H1 (cell line): Measurements from ENCODE around the gene EXTL1. TPM values are rescaled to one million over a fixed set of nuclear protein-coding genes. Genes with fewer than 3 reads are reported as not detected.

Experiments
- CTCF ChIA-PET: fragments of 300-600 bp; sonication (Branson Sonifier 250); formaldehyde crosslinking; loops from one replicate; lab custom pipeline; 2021; ENCODE audit not compliant: partially characterized antibody; lab: Charles Lee
- POLR2A ChIA-PET: fragments of 300-600 bp; sonication (Branson Sonifier 250); formaldehyde crosslinking; loops from one replicate; lab custom pipeline; 2021; ENCODE audit warnings: inconsistent platforms; ENCODE audit not compliant: partially characterized antibody; lab: Charles Lee
- DNase-seq, 2 experiments: peaks; one replicate each; pipeline versions ENCODE4 v3.0.0 to v3.0.0-alpha.2; 2010 to 2022; ENCODE audit warnings: low spot score in 2 of 2, low read depth in 1 of 2, mixed read lengths in 1 of 2
- FAIRE-seq: peaks from 2 replicates; lab custom pipeline; 2011; peaks lifted over from hg19 to GRCh38; lab: Jason Lieb, UNC
- H2AFZ ChIP-seq: 2 replicates; pipeline ENCODE4 v1.8.1; 2012; ENCODE audit warnings: low read length, inconsistent platforms
- H2AK5ac ChIP-seq: 2 replicates; pipeline ENCODE4 v1.6.1; 2013; ENCODE audit warnings: low read depth, low read length
- H2BK120ac ChIP-seq: replicated peaks from 2 replicates; pipeline ENCODE3; 2013; ENCODE audit warnings: low read depth, low read length, inconsistent platforms
- H2BK12ac ChIP-seq: 2 replicates; pipeline ENCODE4 v1.6.1; 2013; ENCODE audit warnings: low read depth, low read length
- H2BK15ac ChIP-seq: 2 replicates; pipeline ENCODE4 v1.6.1; 2013; ENCODE audit warnings: low read length
- H2BK20ac ChIP-seq: 2 replicates; pipeline ENCODE4 v1.6.1; 2013; ENCODE audit warnings: low read length
- H2BK5ac ChIP-seq: 2 replicates; pipeline ENCODE4 v1.6.1; 2013; ENCODE audit warnings: low read depth, low read length
- H3K14ac ChIP-seq: 2 replicates; pipeline ENCODE4 v1.6.1; 2013; ENCODE audit warnings: inconsistent platforms; ENCODE audit not compliant: insufficient read length
- H3K18ac ChIP-seq: 2 replicates; pipeline ENCODE4 v1.6.1; 2013; ENCODE audit warnings: low read length; ENCODE audit errors: extremely low read depth
- H3K23ac ChIP-seq: 2 replicates; pipeline ENCODE4 v1.6.1; 2013; ENCODE audit warnings: inconsistent platforms; ENCODE audit not compliant: insufficient read length
- H3K23me2 ChIP-seq: 2 replicates; pipeline ENCODE4 v1.6.1; 2013; ENCODE audit warnings: low read depth, low read length
- H3K27ac ChIP-seq: 2 replicates; pipeline ENCODE4 v1.6.1; 2011; ENCODE audit warnings: low read depth, low read length, inconsistent platforms
- H3K27me3 ChIP-seq, 4 experiments: replicated peaks in 1 of 4; 1 replicate in 1 of 4; 2 replicates in 3 of 4; pipeline versions ENCODE4 v1.6.1 to v1.8.1; 2011 to 2013; ENCODE audit warnings: low read length in 3 of 4, mild to moderate bottlenecking in 3 of 4, inconsistent platforms in 2 of 4, mixed read lengths in 2 of 4, moderate library complexity in 1 of 4; ENCODE audit not compliant: control insufficient read depth in 3 of 4, insufficient read depth in 3 of 4; ENCODE audit errors: extremely low read depth in 1 of 4
- H3K36me3 ChIP-seq, 4 experiments: 2 replicates each; pipeline versions ENCODE4 v1.6.1 to v1.8.1; 2011 to 2013; ENCODE audit warnings: mild to moderate bottlenecking in 4 of 4, low read length in 3 of 4, moderate library complexity in 2 of 4, control low read depth in 1 of 4, inconsistent platforms in 1 of 4; ENCODE audit not compliant: insufficient read depth in 4 of 4, control insufficient read depth in 2 of 4
- H3K4ac ChIP-seq: replicated peaks from 2 replicates; pipeline ENCODE3; 2013; ENCODE audit warnings: low read length, low read depth, mixed read lengths, inconsistent platforms; ENCODE audit not compliant: insufficient read length
- H3K4me1 ChIP-seq, 4 experiments: replicated peaks in 1 of 4; 1 replicate in 1 of 4; 2 replicates in 3 of 4; pipeline versions ENCODE4 v1.6.1 to v1.8.1; 2011 to 2013; ENCODE audit warnings: low read length in 3 of 4, inconsistent platforms in 2 of 4, mixed read lengths in 1 of 4; ENCODE audit not compliant: insufficient read depth in 4 of 4, control insufficient read depth in 3 of 4
- H3K4me2 ChIP-seq, 2 experiments: 2 replicates each; pipeline versions ENCODE4 v1.6.1 to v1.8.1; 2011 to 2013; ENCODE audit warnings: low read depth in 2 of 2, low read length in 2 of 2, control low read depth in 1 of 2, inconsistent platforms in 1 of 2, mild to moderate bottlenecking in 1 of 2; ENCODE audit not compliant: insufficient read depth in 1 of 2
- H3K4me3 ChIP-seq, 4 experiments: fragments of 200-600, 300-600 bp in 1 of 4; sonication (generic), shearing (Covaris generic), sonication (Bioruptor Twin) in 1 of 4; 2 replicates each; pipeline versions ENCODE4 v1.5.1 to v1.8.1; 2011 to 2016; ENCODE audit warnings: low read length in 4 of 4, low read depth in 3 of 4, control low read depth in 2 of 4, inconsistent platforms in 2 of 4, mild to moderate bottlenecking in 2 of 4, mixed read lengths in 1 of 4, moderate library complexity in 1 of 4; ENCODE audit not compliant: insufficient read depth in 2 of 4; ENCODE audit errors: extremely low read depth in 1 of 4
- H3K56ac ChIP-seq: replicated peaks from 2 replicates; pipeline ENCODE3; 2013; ENCODE audit warnings: low read depth, mild to moderate bottlenecking, mixed read lengths, low read length, inconsistent platforms; ENCODE audit not compliant: insufficient read length
- H3K79me1 ChIP-seq: 2 replicates; pipeline ENCODE4 v1.6.1; 2013; ENCODE audit warnings: low read depth, low read length, control low read depth
- H3K79me2 ChIP-seq, 2 experiments: 2 replicates each; pipeline versions ENCODE4 v1.6.1 to v1.8.1; 2012 to 2013; ENCODE audit warnings: low read length in 2 of 2, mild to moderate bottlenecking in 2 of 2, inconsistent platforms in 1 of 2; ENCODE audit not compliant: insufficient read depth in 2 of 2, control insufficient read depth in 1 of 2
- H3K9ac ChIP-seq, 4 experiments: replicated peaks in 1 of 4; 1 replicate in 1 of 4; 2 replicates in 3 of 4; pipeline versions ENCODE4 v1.6.1 to v1.8.1; 2011 to 2013; ENCODE audit warnings: low read depth in 3 of 4, low read length in 3 of 4, control low read depth in 2 of 4, mild to moderate bottlenecking in 2 of 4, moderate library complexity in 2 of 4, inconsistent platforms in 1 of 4; ENCODE audit errors: extremely low read depth in 1 of 4
- H3K9me3 ChIP-seq, 2 experiments: 2 replicates each; pipeline versions ENCODE4 v1.6.1 to v1.8.1; 2012 to 2013; ENCODE audit warnings: mild to moderate bottlenecking in 2 of 2, moderate library complexity in 2 of 2, control low read depth in 1 of 2, inconsistent platforms in 1 of 2, low read depth in 1 of 2, low read length in 1 of 2, mixed read lengths in 1 of 2; ENCODE audit not compliant: insufficient read depth in 2 of 2
- H4K20me1 ChIP-seq, 2 experiments: replicated peaks in 1 of 2; 2 replicates each; pipeline versions ENCODE3 to v1.8.1; 2011 to 2013; ENCODE audit warnings: inconsistent platforms in 2 of 2, low read length in 2 of 2, mild to moderate bottlenecking in 1 of 2; ENCODE audit not compliant: insufficient read depth in 2 of 2, control insufficient read depth in 1 of 2
- H4K5ac ChIP-seq: 2 replicates; pipeline ENCODE4 v1.6.1; 2013; ENCODE audit warnings: low read length, low read depth, mixed read lengths, inconsistent platforms; ENCODE audit not compliant: insufficient read length
- H4K8ac ChIP-seq: 2 replicates; pipeline ENCODE4 v1.8.0; 2013; ENCODE audit warnings: mild to moderate bottlenecking, moderate library complexity, low read length, inconsistent platforms; ENCODE audit not compliant: insufficient read depth; ENCODE audit errors: extremely low read depth
- H4K91ac ChIP-seq: replicated peaks from 2 replicates; pipeline ENCODE3; 2013; ENCODE audit warnings: low read length, mixed read lengths, inconsistent platforms; ENCODE audit not compliant: insufficient read length
- CEBPB ChIP-seq: IDR thresholded peaks from 2 replicates; pipeline ENCODE4 v1.6.1; 2012; ENCODE audit warnings: low read depth, low read length
- HDAC2 ChIP-seq, 2 experiments: fragments of 300-600 bp in 1 of 2; sonication (generic) in 1 of 2; IDR thresholded peaks; 2 replicates each; pipeline ENCODE4 v1.6.1; 2011 to 2012; ENCODE audit warnings: low read depth in 2 of 2, low read length in 2 of 2, mild to moderate bottlenecking in 2 of 2, moderate library complexity in 2 of 2, borderline replicate concordance in 1 of 2, inconsistent platforms in 1 of 2
- JUND ChIP-seq: IDR thresholded peaks from 2 replicates; pipeline ENCODE4 v1.6.1; 2011; ENCODE audit warnings: mild to moderate bottlenecking, improper control_type of control experiment, low read length
- POLR2A ChIP-seq, 2 experiments: IDR thresholded peaks; 1 replicate in 1 of 2; 2 replicates in 1 of 2; pipeline ENCODE4 v1.6.1; 2011; ENCODE audit warnings: low read depth in 2 of 2, low read length in 2 of 2, mild to moderate bottlenecking in 2 of 2; ENCODE audit errors: control extremely low read depth in 1 of 2
- RAD21 ChIP-seq, 2 experiments: IDR thresholded peaks in 1 of 2; conservative IDR thresholded peaks in 1 of 2; 2 replicates each; pipeline ENCODE4 v1.6.1; 2011; ENCODE audit warnings: low read depth in 2 of 2, low read length in 2 of 2, improper control_type of control experiment in 1 of 2, inconsistent platforms in 1 of 2, mild to moderate bottlenecking in 1 of 2, moderate library complexity in 1 of 2
- RBBP5 ChIP-seq: IDR thresholded peaks from 2 replicates; pipeline ENCODE4 v1.7.1; 2012; ENCODE audit warnings: low read depth, mild to moderate bottlenecking, inconsistent platforms, low read length, moderate library complexity, borderline replicate concordance
- SIX5 ChIP-seq: IDR thresholded peaks from 2 replicates; pipeline ENCODE4 v1.6.1; 2011; ENCODE audit warnings: mild to moderate bottlenecking, low read depth, low read length
- SP4 ChIP-seq: IDR thresholded peaks from 2 replicates; pipeline ENCODE4 v1.6.1; 2012; ENCODE audit warnings: low read length, inconsistent platforms
- TAF1 ChIP-seq: IDR thresholded peaks from 2 replicates; pipeline ENCODE4 v1.6.1; 2011; ENCODE audit warnings: mild to moderate bottlenecking, low read depth, low read length
- TAF7 ChIP-seq: optimal IDR thresholded peaks from 2 replicates; pipeline ENCODE3; 2011; ENCODE audit warnings: low read depth, mild to moderate bottlenecking, inconsistent platforms, low read length, moderate library complexity, borderline replicate concordance
- TBP ChIP-seq: IDR thresholded peaks from 2 replicates; pipeline ENCODE4 v1.6.1; 2011; ENCODE audit warnings: low read depth, low read length, improper control_type of control experiment
- ZNF274 ChIP-seq: IDR thresholded peaks from 2 replicates; pipeline ENCODE4 v1.7.0; 2012; ENCODE audit warnings: low read length, borderline replicate concordance; ENCODE audit errors: extremely low read depth
- WGBS, 2 experiments: shearing (Covaris generic) in 1 of 2; methylation state at CpG; one replicate each; pipeline versions ENCODE4 v1.1.6 to v1.1.7; 2013 to 2015; ENCODE audit warnings: low lambda C conversion rate in 2 of 2, mixed read lengths in 2 of 2, inconsistent platforms in 1 of 2, low coverage in 1 of 2, missing lambda C conversion rate in 1 of 2; ENCODE audit not compliant: insufficient replicate concordance in 2 of 2, insufficient coverage in 1 of 2, insufficient read length in 1 of 2; ENCODE audit errors: extremely low coverage in 1 of 2, missing lambda C conversion rate in 1 of 2; 5-methylcytosine and 5-hydroxymethylcytosine counted together
- polyA plus RNA-seq, 7 experiments: library from polyadenylated mRNA; depleted of rRNA in 3 of 7; stranded (reverse) in 5 of 7; unstranded in 2 of 7; fragments of >200 nt in 5 of 7; fragments of 200-250 nt in 2 of 7; gene quantifications; 1 replicate in 5 of 7; 2 replicates in 1 of 7; 4 replicates in 1 of 7; pipeline versions ENCODE4 v1.2.1 to v1.2.3, GENCODE V29; 2011 to 2013; ENCODE audit warnings: missing spikeins in 2 of 7, mixed read lengths in 2 of 7
- total RNA-seq: library from RNA; stranded (reverse); fragmentation: NEBNext Ultra II Directional; extraction: Animal tissue kit (Norgen Biotek cat#: 25700); gene quantifications from 2 replicates; pipeline ENCODE4 v1.2.1, GENCODE V29; 2021
- TF ChIP-seq, protein P1 (sequence below): IDR thresholded peaks from 2 replicates; pipeline ENCODE4 v1.6.1; 2011; ENCODE audit warnings: low read length, improper control_type of control experiment

EXTL1 gene
- total and polyA plus RNA-seq, 2 of the 8 experiments (the other 6 are each of a cell fraction or from before 2014, with no cell fraction given): 0.89 to 1.2 TPM

DNA sequence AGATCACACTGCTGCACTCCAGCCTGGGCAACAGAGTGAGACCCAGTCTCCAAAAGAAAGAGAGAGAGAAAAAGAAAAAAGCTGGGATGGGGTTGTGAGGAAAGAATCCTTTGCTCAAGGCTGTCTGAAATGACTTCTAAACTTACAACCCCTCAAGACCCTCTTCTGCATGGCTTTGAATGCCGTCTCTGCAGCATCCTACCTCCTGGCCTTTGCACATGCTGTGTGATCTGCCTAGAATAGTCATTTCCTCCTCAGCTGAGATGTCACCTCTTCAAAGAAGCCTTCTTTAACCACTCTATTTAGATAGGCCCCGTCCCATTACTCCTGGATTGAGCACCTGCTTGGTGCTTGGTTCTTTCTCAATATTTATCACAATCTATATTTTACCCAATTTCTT, 63.3 kb downstream of the EXTL1 start:
- H3K4me1 ChIP-seq: no peaks in the 10 kb centered on the region
- no peak overlapping the region for H2AFZ ChIP-seq
- H4K8ac ChIP-seq: no peak overlapping the region
- no peak overlapping the region for H3K23ac ChIP-seq
- H3K4me2 ChIP-seq: no peak overlapping the region
- H4K5ac ChIP-seq: no peak overlapping the region
- H2BK12ac ChIP-seq: no peak overlapping the region
- no peak overlapping the region for H4K91ac ChIP-seq
- H2AK5ac ChIP-seq: no peak overlapping the region
- no peaks in the 10 kb centered on the region for H3K23me2 ChIP-seq
- H3K79me2 ChIP-seq: no peaks in the 10 kb centered on the region
- no peak overlapping the region for H2BK5ac ChIP-seq
- H3K79me1 ChIP-seq: no peaks in the 10 kb centered on the region
- H2BK20ac ChIP-seq: no peak overlapping the region
- FAIRE-seq: no peak
- no peak overlapping the region for H3K14ac ChIP-seq
- POLR2A ChIA-PET: interaction anchor here (1.0 to 1.3 kb wide), 2 partner anchors 39 to 255 kb away, joined by 3 read pairs; partner anchors contain the start of gene SLC30A2
- H3K4me3 ChIP-seq: no peak overlapping the region
- no peaks in the 10 kb centered on the region for H3K36me3 ChIP-seq
- no peak overlapping the region for H2BK120ac ChIP-seq
- no peak overlapping the region for H2BK15ac ChIP-seq
- H3K56ac ChIP-seq: no peak overlapping the region
- H3K27me3 ChIP-seq: no peaks in the 10 kb centered on the region; a peak in 1 of 7 replicates
- H3K18ac ChIP-seq: no peak overlapping the region
- H3K9ac ChIP-seq: no peak overlapping the region
- CTCF ChIA-PET: interaction anchor here (2.2 to 4.6 kb wide), 2 partner anchors 12 to 49 kb away, joined by 10 to 23 read pairs; no protein-coding TSS in a partner anchor
- no peaks in the 10 kb centered on the region for H4K20me1 ChIP-seq
- H3K27ac ChIP-seq: no peak overlapping the region
- no peaks in the 10 kb centered on the region for H3K9me3 ChIP-seq
- no peak overlapping the region for H3K4ac ChIP-seq
- no peak for DNase-seq
- 85% methylated on average over 2 of the region's 2 CpGs; no CpG with 5 or more reads in 1 of the 2 experiments for WGBS, 2 experiments
- TF ChIP-seq JUND (no peak), HDAC2 (IDR thresholded peaks at IDR 0.05; ENCODE audit: borderline replicate concordance in 1 of 2, low read depth in 2 of 2, low read length in 2 of 2) (no peak), TAF7 (no peak), RBBP5 (no peak), SIX5 (no peak), RAD21 (IDR thresholded peaks at IDR 0.05 in 1 of 2, conservative IDR thresholded peaks at IDR 0.05 in 1 of 2; ENCODE audit: low read depth in 2 of 2, low read length in 2 of 2) (no peak), POLR2A (IDR thresholded peaks at IDR 0.05; ENCODE audit: control extremely low read depth in 1 of 2, low read depth in 2 of 2, low read length in 2 of 2) (no peak), TAF1 (no peak), TBP (no peak), ZNF274 (no peak), SP4 (no peak), CEBPB (no peak)
- TF ChIP-seq, protein P1, sequence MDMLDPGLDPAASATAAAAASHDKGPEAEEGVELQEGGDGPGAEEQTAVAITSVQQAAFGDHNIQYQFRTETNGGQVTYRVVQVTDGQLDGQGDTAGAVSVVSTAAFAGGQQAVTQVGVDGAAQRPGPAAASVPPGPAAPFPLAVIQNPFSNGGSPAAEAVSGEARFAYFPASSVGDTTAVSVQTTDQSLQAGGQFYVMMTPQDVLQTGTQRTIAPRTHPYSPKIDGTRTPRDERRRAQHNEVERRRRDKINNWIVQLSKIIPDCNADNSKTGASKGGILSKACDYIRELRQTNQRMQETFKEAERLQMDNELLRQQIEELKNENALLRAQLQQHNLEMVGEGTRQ: no peak
